ENCODE results near the gene GH2.
"Not testable (repeated sequence)": the region's sequence is repeated elsewhere in the genome, so short reads cannot be mapped to it uniquely, and the experiment has no call there.

GH2 gene

GRCh38 chr17:63871646-63872365, 9.9 kb downstream of the GH2 start:
- DNase-seq: not testable (repeated sequence)

GRCh38 chr17:63870292-63870665, 11.5 kb downstream of the GH2 start:
- not testable (repeated sequence) for DNase-seq

GRCh38 chr17:63869491-63870291, 12.1 kb downstream of the GH2 start:
- DNase-seq: not testable (repeated sequence)

- not testable (repeated sequence) for DNase-seq
These were observed 15.1 kb downstream of the GH2 start for GRCh38 chr17:63866625-63867024.

- DNase-seq: no peak
These were observed 22.5 kb downstream of the GH2 start for GRCh38 chr17:63859257-63859656.

- DNase-seq: not testable (repeated sequence)
These were observed 25.3 kb downstream of the GH2 start for GRCh38 chr17:63856425-63856824.

GRCh38 chr17:63855185-63855584, 26.6 kb downstream of the GH2 start:
- no peak for DNase-seq

GRCh38 chr17:63854709-63855108, 27.0 kb downstream of the GH2 start:
- DNase-seq: no peak

- no peak for DNase-seq
These were observed 28.5 kb downstream of the GH2 start for GRCh38 chr17:63853260-63853659.

GRCh38 chr17:63850401-63850800, 31.3 kb downstream of the GH2 start:
- DNase-seq: no peak

- peak; percentile 98 for DNase-seq
These were observed 32.7 kb downstream of the GH2 start for GRCh38 chr17:63848834-63849689.

- no peak for DNase-seq
These were observed 34.1 kb downstream of the GH2 start for GRCh38 chr17:63847525-63848249.

- no peak for DNase-seq
These were observed 36.2 kb downstream of the GH2 start for GRCh38 chr17:63845509-63845908.

- no peak for DNase-seq
These were observed 37.6 kb downstream of the GH2 start for GRCh38 chr17:63843910-63844677.

- DNase-seq: peak; percentile 25
These were observed 38.3 kb downstream of the GH2 start for GRCh38 chr17:63843387-63843888.

GRCh38 chr17:63842540-63843386, 39.0 kb downstream of the GH2 start, which contains the start of gene SMARCD2:
SMARCD2 (minus strand) TSS chr17:63842685; CDS start chr17:63842674, 11 bp downstream.
- DNase-seq: peak; percentile 99

GRCh38 chr17:63842173-63842539, 39.6 kb downstream of the GH2 start:
- no peak for DNase-seq

GRCh38 chr17:63841350-63842172, 40.2 kb downstream of the GH2 start:
- DNase-seq: no peak

GRCh38 chr17:63840591-63841349, 41.0 kb downstream of the GH2 start:
- no peak for DNase-seq

Measured in activated naive CD4-positive, alpha-beta T cell treated with anti-CD3 and anti-CD28 coated beads, Interleukin-2, amount 50 U/mL, for 16 hours (primary cell).